Subcutaneous adipose tissue (tissue), 4 donors: ENCODE data around the gene NMUR2. TPM values are rescaled to one million over a fixed set of nuclear protein-coding genes. Genes with fewer than 3 reads are reported as not detected.

Experiments
- total RNA-seq, 4 donors: library from RNA; depleted of rRNA; stranded (reverse); fragments of >200 nt; gene quantifications; one replicate each; pipeline ENCODE4 v1.1.0, GENCODE V29; 2016
- TF ChIP-seq, protein P1 (sequence below): fragments of 450-650 bp; IDR thresholded peaks from one replicate; pipeline ENCODE4 v1.5.1; 2016; ENCODE audit warnings: low read depth, mild to moderate bottlenecking, control low read depth, antibody characterized with exemption, moderate library complexity

The NMUR2 gene
- total RNA-seq, 4 donors from 2014 or later: not detected

DNA sequence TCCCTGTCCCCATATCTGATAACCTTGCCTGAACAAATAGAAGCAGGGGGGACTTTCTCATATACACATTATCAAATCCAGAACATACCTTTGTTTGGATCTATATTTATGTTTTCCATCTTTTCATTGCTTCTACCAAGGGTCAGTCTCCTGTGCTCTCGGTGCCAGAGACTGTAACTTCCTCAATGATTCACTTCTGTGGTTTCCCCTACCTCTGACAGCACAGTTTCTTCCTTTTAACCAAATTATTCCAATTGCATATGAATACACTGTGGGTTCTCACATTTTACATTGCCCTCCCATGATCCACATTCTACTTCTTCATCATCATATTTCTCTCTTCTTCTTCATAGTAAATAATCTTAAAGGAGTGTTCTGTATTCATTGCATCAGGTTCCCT is 32.2 kb downstream of the NMUR2 start:
- TF ChIP-seq, protein P1, sequence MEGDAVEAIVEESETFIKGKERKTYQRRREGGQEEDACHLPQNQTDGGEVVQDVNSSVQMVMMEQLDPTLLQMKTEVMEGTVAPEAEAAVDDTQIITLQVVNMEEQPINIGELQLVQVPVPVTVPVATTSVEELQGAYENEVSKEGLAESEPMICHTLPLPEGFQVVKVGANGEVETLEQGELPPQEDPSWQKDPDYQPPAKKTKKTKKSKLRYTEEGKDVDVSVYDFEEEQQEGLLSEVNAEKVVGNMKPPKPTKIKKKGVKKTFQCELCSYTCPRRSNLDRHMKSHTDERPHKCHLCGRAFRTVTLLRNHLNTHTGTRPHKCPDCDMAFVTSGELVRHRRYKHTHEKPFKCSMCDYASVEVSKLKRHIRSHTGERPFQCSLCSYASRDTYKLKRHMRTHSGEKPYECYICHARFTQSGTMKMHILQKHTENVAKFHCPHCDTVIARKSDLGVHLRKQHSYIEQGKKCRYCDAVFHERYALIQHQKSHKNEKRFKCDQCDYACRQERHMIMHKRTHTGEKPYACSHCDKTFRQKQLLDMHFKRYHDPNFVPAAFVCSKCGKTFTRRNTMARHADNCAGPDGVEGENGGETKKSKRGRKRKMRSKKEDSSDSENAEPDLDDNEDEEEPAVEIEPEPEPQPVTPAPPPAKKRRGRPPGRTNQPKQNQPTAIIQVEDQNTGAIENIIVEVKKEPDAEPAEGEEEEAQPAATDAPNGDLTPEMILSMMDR: no peak

DNA sequence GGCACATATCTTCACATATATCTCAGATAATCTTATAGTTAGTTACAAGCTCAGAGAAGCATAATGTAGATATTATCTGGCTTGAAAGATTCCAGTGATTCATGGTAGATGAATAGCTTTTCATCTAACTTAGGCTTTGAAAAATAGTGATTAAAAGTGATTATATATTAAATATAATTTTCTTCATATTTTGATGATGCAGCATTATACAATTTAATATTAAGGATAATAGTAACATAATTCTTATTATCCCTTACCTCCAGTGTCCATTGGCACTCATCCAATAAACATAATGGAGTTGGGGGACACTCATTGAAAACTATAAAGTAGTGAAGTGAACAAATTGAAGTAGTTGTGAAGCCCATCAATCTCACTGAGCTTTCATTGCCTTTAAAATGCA is 35.8 kb downstream of the NMUR2 start:
- TF ChIP-seq, protein P1: no peak

DNA sequence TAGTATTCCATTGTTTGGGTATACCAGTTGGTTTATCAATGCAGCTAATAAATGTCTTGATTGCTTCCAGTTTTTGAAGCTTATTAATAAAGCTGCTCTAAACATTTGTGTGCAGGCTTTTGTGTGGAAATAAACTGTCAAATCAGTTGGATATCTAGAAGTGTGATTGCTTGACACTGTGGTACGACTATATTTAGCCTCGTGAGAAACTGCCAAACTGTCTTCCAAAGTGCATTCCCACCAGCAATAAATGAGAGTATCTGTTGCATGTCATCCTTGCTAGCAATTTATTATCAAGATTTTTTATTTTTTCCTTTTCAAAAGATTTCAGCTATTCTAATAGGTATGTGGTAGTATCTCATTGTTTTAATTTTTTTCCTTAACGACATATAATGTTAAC is 37.5 kb downstream of the NMUR2 start:
- TF ChIP-seq, protein P1: no peak

DNA sequence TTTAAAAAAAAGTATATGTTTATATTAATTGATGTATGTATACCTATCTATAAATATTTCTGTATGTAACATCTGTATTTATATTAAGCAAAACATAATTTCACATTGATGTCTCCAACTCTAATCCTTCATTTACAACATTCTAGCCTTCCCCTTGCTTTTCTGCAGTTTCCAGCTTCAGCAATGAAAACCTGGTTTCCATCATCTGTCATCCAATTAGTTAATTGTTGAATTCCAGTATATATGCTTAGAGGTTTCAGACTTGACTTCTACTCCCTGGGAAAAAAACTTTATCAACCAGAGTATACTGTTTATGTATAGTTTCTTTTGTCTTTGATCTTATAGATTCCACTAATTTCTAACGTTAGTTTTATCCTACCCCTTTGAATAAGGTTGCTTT is 38.4 kb downstream of the NMUR2 start:
- TF ChIP-seq, protein P1: no peak

DNA sequence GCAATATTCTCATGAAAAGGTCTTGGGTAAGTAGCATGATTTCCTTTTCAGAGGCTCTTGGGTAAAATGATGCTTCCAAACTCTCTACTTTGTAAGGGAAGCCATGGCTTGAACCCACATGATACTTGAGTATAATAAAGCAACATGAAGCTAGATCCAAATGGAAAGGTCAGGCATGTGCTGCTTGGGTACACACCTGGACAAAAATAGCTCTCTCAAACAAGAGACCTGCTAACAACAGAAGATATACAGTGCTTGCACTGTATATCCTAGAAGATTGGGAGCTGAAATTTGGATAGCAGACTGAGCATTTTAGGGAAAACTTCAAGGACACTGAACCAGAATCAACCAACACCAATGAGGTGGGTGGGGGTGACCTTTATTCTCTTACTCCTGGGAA is 40.2 kb downstream of the NMUR2 start:
- TF ChIP-seq, protein P1: no peak

DNA sequence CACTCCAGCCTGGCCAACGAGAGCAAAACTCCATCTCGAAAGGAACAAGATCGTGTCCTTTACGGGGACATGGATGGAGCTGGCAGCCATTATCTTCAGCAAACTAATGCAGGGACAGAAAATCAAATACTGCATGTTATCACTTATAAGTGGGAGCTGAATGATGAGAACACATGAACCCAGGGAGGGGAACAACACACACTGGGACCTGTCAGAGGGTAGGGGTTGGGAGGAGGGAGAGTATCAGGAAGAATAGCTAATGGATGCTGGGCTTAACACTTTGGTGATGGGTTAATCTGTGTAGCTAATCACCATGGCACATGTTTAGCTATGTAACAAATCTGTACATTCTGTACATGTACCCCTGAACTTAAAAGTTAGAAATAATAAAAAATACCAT is 40.9 kb downstream of the NMUR2 start:
- TF ChIP-seq, protein P1: no peak

DNA sequence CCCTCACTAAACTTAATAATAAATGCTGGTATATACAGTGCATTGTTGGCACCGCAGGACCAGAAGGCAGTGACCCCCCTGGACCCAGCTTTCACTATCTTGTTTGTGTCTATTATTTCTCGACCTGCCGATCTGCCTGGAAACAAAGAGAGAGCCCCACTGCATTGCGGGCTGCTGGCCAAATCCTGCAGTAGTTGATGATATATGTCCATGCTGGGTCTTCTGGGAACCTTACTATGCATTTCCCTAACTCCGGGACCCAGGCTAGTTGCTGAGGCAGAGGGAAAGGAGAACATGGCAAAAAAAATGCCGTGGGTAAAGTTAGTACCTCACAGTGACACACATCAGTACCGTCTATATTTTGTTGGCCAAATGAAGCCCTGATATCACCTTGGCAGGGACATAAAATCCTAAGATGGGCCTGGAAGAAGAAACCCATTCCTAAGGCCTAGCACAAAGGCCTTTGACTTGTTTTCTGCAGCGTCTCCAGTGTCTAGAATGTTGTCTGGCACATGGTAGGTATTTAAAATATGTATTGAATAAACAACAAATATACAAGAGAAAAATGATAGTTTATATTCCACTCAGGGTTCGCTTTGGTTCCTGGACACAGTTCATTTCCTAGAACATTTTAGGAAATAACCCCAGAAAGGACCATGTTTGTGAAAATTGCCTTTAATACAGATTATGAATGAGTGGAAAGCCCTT is 46.1 kb downstream of the NMUR2 start:
- TF ChIP-seq, protein P1: no peak
